Hematopoietic multipotent progenitor cell treated with erythropoietin and hydrocortisone succinate and interleukin-3 and kit ligand, for 17 days (in vitro differentiated cells): ENCODE measurements around the gene PSMB11.

Experiments
- DNase-seq: peaks from one replicate; pipeline ENCODE4 v3.0.0-alpha.2; 2015; ENCODE audit warnings: low spot score

Gene PSMB11

GRCh38 chr14:23085458-23085857 lies 43.4 kb downstream of the PSMB11 start:
- DNase-seq = no peak

GRCh38 chr14:23086565-23086964 lies 44.6 kb downstream of the PSMB11 start:
- no peak for DNase-seq

- no peak for DNase-seq
Observed at GRCh38 chr14:23089498-23090253, 47.7 kb downstream of the PSMB11 start.

GRCh38 chr14:23090254-23090636 lies 48.2 kb downstream of the PSMB11 start:
- DNase-seq = no peak

- DNase-seq = no peak
Observed at GRCh38 chr14:23091294-23092225, 49.5 kb downstream of the PSMB11 start.

GRCh38 chr14:23093104-23093503 lies 51.1 kb downstream of the PSMB11 start:
- DNase-seq = no peak

GRCh38 chr14:23093526-23093925 lies 51.5 kb downstream of the PSMB11 start:
- DNase-seq = no peak
